Measurements from ENCODE around the gene TAGLN. TPM values are rescaled to one million over a fixed set of nuclear protein-coding genes. Genes with fewer than 3 reads are reported as not detected.

The TAGLN gene
- total RNA-seq, 2 experiments from 2014 or later: 8.4 to 9.5 TPM

DNA sequence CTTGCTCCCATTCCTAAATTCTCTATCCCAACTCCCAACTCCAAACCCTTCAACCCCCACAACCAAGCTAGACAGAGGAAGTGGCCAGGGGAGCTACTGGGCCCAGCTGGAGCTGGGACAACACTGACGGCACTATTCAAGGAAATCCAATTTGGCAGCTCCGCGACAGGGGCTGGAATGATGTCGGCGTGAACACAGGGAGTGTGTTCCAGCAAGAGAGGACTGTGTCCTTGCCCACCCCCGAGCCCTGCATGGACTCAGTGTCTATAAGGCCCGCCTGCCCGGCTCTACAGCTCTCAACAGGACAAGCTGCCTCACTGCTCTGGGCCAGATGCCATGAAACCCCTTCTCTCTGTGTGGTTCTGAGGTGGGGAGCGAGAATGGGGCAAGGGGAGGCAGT lies 21.4 kb downstream of the TAGLN start:
- Histone ChIP-seq H3K27ac (ENCODE audit: low read depth in 1 of 2, low read length in 2 of 2) (no peak overlapping the region), H3K9me3 (ENCODE audit: control insufficient read depth in 1 of 2, insufficient read depth in 1 of 2, low read length in 2 of 2) (no peaks in the 10 kb centered on the region), H3K4me1 (ENCODE audit: insufficient read depth, low read length) (peaks cover 7% of the 10 kb centered on the region), H3K36me3 (ENCODE audit: insufficient read depth, low read length) (peaks cover 95% of the 10 kb centered on the region), H3K27me3 (ENCODE audit: control insufficient read depth in 1 of 2, insufficient read depth in 2 of 2, low read length in 2 of 2) (no peaks in the 10 kb centered on the region), H3K4me3 (ENCODE audit: low read length) (no peak overlapping the region)
- ATAC-seq (ENCODE audit: poor library complexity) (no peak), DNase-seq (no peak)
- no peaks in the 10 kb centered on the region for H3K9me3 Mint-ChIP-seq
- no peak overlapping the region for H3K27ac Mint-ChIP-seq
- H3K27me3 Mint-ChIP-seq: no peaks in the 10 kb centered on the region
- POLR2A ChIA-PET: interaction anchor here (1.0 to 2.9 kb wide), 2 partner anchors 10 to 12 kb away, joined by 3 to 19 read pairs; partner anchors contain the start of genes PCSK7 and RNF214
- peaks cover 98% of the 10 kb centered on the region for H3K36me3 Mint-ChIP-seq (ENCODE audit: low read depth)
- CTCF ChIA-PET: interaction anchor here (1.1 kb wide), 1 partner anchor 488 kb away, joined by 3 read pairs; no protein-coding TSS in a partner anchor
- intact Hi-C loops (cut with DNase I, micrococcal nuclease): no loop called here
- no peaks in the 10 kb centered on the region for H3K4me1 Mint-ChIP-seq (ENCODE audit: low read depth)
- H3K4me3 Mint-ChIP-seq: no peak overlapping the region
- TF ChIP-seq, protein P1, sequence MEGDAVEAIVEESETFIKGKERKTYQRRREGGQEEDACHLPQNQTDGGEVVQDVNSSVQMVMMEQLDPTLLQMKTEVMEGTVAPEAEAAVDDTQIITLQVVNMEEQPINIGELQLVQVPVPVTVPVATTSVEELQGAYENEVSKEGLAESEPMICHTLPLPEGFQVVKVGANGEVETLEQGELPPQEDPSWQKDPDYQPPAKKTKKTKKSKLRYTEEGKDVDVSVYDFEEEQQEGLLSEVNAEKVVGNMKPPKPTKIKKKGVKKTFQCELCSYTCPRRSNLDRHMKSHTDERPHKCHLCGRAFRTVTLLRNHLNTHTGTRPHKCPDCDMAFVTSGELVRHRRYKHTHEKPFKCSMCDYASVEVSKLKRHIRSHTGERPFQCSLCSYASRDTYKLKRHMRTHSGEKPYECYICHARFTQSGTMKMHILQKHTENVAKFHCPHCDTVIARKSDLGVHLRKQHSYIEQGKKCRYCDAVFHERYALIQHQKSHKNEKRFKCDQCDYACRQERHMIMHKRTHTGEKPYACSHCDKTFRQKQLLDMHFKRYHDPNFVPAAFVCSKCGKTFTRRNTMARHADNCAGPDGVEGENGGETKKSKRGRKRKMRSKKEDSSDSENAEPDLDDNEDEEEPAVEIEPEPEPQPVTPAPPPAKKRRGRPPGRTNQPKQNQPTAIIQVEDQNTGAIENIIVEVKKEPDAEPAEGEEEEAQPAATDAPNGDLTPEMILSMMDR (IDR thresholded peaks at IDR 0.05): no peak

DNA sequence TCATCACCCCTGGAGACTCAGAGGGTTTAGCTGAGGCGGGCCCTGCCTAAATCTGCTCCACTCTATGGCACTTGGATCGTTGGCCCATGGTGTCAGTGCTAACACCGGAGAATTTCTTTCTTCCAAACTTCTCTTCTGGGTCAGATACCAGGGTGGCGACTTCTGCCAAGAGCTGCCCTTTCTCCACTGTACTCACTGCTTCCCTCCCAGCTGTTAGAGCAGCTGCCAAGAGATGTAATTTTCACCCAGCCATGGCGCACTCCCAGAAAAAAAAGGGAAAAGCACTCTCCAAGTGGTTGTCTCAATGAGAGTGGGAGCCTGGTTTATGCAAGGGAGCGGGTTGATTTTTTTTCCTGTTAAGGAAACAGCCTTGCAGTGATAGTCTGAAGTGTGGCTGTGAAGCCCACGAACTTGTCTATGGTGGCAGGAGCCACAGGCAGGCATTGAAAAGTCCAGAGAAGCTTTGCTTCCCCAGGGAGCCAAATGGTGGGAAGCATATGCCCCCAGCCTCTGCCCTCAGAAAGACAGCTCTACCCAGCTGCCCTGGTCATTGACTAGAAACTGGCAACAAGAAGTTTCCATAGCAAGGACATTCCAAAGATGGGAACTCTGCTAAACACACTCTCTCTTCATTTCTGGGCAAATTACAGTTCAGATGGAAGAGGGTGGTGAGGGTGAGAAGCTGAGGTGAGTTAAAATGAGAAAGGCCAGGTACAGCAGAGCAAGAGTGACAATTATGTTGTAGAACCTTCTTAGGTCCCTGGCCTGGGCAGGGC lies 22.0 kb downstream of the TAGLN start:
- Mint-ChIP-seq H3K4me1 (ENCODE audit: low read depth) (peaks cover 1% of the 10 kb centered on the region), H3K4me3 (no peak overlapping the region), H3K27ac (no peak overlapping the region), H3K36me3 (ENCODE audit: low read depth) (peaks cover 99% of the 10 kb centered on the region), H3K9me3 (no peaks in the 10 kb centered on the region), H3K27me3 (no peaks in the 10 kb centered on the region)
- no peaks in the 10 kb centered on the region for H3K27me3 ChIP-seq (ENCODE audit: control insufficient read depth in 1 of 2, insufficient read depth in 2 of 2, low read length in 2 of 2)
- POLR2A ChIA-PET: interaction anchor here (1.0 to 2.9 kb wide), 3 partner anchors 9 to 42 kb away, joined by 3 to 19 read pairs (median 7); partner anchors contain the start of genes PCSK7, RNF214 and SIDT2
- TF ChIP-seq, protein P1 (IDR thresholded peaks at IDR 0.05): no peak
- DNase-seq: no peak
- CTCF ChIA-PET: interaction anchor here (1.1 kb wide), 1 partner anchor 489 kb away, joined by 3 read pairs; no protein-coding TSS in a partner anchor
- H3K36me3 ChIP-seq (ENCODE audit: insufficient read depth, low read length): peaks cover 95% of the 10 kb centered on the region
- H3K4me1 ChIP-seq (ENCODE audit: insufficient read depth, low read length): peaks cover 13% of the 10 kb centered on the region
- H3K9me3 ChIP-seq (ENCODE audit: control insufficient read depth in 1 of 2, insufficient read depth in 1 of 2, low read length in 2 of 2): no peaks in the 10 kb centered on the region
- no peak overlapping the region for H3K4me3 ChIP-seq (ENCODE audit: low read length)
- no peak overlapping the region for H3K27ac ChIP-seq (ENCODE audit: low read depth in 1 of 2, low read length in 2 of 2)
- no peak for ATAC-seq (ENCODE audit: poor library complexity)
- intact Hi-C loops (cut with DNase I, micrococcal nuclease): no loop called here

DNA sequence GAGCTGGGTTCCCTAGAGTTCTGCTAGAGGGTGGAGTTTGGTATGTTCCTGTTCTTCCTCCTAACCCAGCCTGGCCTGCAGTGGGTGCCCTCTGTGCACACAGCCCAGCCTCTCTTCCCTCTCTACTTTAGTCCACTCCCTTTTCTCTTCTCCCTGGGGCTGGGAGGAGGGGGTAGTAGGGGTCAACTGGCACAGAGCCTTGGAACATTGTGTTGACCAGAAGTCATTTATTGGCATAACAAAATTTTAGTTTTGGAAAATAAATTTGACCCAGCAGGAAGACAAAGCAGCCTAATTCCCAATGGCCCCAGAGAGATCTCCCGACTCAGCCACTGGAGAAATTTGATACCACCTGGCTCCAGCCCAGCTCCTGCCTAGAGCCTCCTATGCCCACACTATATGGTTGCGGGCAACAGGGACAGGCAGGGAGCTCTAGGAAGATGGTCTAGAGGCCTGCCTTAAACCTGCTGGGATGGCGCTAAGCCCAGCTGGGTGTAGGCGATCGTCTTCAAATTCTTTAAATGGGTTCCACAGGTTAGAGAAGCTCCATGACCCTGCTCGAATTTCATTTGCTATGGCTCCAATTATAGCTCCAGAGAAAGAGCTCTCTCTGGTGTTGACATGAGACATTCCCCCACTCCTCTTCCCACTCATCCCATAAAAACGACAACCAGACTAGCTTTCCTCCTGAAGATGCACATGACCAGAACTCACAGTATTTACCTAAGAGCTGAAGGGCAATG lies 22.8 kb downstream of the TAGLN start:
- ChIA-PET POLR2A (interaction anchor here (0.7 to 2.9 kb wide), 4 partner anchors 9 to 43 kb away, joined by 3 to 19 read pairs (median 5); partner anchors contain the start of genes PCSK7, RNF214 and SIDT2), CTCF (interaction anchor here (1.1 kb wide), 1 partner anchor 490 kb away, joined by 3 read pairs; no protein-coding TSS in a partner anchor)
- H3K4me3 ChIP-seq (ENCODE audit: low read length): no peak overlapping the region
- H3K9me3 Mint-ChIP-seq: no peaks in the 10 kb centered on the region
- DNase-seq (no peak), ATAC-seq (ENCODE audit: poor library complexity) (no peak)
- H3K4me3 Mint-ChIP-seq: no peak overlapping the region
- peaks cover 21% of the 10 kb centered on the region for H3K4me1 ChIP-seq (ENCODE audit: insufficient read depth, low read length)
- H3K27me3 ChIP-seq (ENCODE audit: control insufficient read depth in 1 of 2, insufficient read depth in 2 of 2, low read length in 2 of 2): no peaks in the 10 kb centered on the region
- H3K36me3 Mint-ChIP-seq (ENCODE audit: low read depth): peaks cover 99% of the 10 kb centered on the region
- TF ChIP-seq, protein P1 (IDR thresholded peaks at IDR 0.05): no peak
- H3K36me3 ChIP-seq (ENCODE audit: insufficient read depth, low read length): peaks cover 97% of the 10 kb centered on the region
- no peaks in the 10 kb centered on the region for H3K9me3 ChIP-seq (ENCODE audit: control insufficient read depth in 1 of 2, insufficient read depth in 1 of 2, low read length in 2 of 2)
- intact Hi-C loops (cut with DNase I, micrococcal nuclease): no loop called here
- no peak overlapping the region for H3K27ac ChIP-seq (ENCODE audit: low read depth in 1 of 2, low read length in 2 of 2)
- H3K27me3 Mint-ChIP-seq: no peaks in the 10 kb centered on the region
- H3K27ac Mint-ChIP-seq: no peak overlapping the region
- peaks cover 9% of the 10 kb centered on the region for H3K4me1 Mint-ChIP-seq (ENCODE audit: low read depth)
